ENCODE data around the gene PPARG.
"Not testable (repeated sequence)": the region's sequence is repeated elsewhere in the genome, so short reads cannot be mapped to it uniquely, and the experiment has no call there.

PPARG gene

DNA sequence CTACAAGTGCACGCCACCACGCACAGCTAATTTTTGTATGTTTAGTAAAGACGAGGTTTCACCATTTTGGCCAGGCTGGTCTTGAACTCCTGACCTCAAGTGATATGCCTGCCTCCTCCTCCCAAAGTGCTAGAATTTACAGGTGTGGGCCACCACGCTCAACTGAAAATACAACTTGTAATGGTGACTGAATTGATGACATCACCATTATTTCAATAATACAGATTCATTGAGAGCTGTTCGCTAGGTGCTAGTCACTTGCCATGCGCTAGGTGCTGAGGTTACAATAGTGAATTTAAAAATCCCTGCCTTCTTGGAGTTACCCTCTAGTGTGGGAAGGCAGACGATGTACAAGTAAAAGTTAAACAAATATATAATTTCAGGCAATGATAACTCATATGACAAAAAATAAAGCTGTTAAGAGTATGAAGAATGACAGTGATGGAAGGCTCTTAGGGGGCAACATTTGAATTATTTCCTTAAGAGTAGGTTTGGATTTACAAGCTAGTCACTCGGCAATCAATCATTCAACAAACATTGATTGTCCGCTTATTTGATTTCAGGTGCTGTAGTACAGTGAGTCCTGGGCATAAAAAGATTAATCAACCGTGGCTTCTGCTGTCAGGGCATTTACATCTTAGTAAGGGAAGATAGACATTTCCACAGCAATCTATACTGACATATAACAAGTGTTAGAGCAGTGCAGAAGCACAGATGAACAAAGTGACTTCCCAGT is 9.1 kb upstream of the PPARG start:
- no peak for DNase-seq

DNA sequence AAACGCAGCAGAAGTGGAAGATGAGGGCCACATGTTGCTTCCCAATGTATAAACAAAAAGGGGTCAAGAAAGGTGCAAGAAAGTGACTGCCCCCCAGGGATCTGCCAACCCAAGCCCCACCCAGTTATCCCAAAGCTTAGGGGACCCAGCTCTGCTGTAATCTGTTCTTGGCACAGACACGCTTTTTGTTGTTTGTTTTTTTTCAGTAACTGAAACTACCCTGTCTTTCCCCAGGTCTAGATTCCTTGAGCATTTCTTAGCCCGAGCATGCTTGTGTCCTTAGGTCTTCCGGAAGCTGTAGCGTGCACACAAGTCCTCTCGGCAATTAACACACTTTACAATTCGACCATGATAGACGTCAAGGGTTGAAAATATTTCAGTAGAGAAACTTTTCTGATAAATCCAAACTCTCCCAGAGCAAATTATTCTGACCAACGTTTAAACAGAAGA is 8.5 kb upstream of the PPARG start:
- no peak for DNase-seq

DNA sequence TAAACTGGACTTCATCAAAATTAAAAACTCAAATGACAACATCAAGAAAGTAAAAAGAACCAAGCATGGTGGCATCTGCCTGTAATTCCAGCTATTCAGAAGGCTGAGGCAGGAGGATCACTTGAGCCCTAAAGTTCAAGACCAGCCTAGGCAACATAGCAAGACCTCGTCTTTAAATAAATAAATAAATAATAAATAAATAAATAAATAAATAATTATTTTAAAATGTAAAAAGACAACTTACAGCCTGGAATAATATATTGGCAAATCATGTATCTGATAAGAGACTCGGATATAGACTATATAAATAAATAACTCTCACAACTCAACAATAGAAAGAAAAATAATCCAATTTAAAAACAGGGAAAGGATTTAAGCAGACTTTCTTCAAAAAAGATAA is 4.3 kb upstream of the PPARG start:
- DNase-seq: no peak

DNA sequence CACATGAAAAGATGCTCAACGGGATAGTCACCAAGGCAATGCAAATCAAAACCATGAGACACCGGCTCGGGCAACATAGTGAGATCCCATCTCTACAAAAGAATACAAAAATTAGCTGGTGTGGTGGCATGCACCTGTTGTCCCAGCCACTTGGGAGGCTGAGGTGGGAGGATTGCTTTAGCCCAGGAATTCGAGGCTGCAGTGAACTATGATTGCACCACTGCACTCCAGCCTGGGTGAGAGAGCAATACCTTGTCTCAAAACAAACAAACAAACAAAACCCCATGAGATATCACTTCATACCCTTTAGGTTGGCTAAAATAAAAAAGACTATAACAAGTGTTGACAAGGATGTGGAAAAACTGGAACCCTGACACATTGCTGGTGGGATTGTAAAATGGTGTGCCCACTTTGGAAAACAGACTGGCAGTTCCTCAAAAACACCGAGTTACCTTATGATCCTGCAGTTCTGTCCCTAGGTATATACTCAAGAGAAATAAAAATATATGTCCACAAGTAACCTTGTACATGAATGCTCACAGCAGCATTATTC is 3.8 kb upstream of the PPARG start:
- DNase-seq: no peak

DNA sequence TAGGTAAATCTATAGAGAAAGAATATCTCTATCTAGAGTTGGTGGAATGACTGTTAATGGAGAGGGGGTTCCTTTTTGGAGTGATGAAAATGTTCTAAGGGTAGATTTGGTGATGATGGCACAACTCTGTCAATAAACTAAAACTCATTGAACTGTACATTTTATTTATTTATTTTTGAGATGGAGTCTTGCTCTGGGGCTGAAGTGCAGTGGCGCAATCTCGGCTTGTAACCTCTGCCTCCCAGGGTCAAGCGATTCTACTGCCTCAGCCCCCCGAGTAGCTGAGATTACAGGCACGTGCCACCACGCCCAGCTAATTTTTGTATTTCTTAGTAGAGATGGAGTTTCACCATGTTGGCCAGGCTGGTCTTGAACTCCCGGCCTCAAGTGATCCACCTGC is 3.1 kb upstream of the PPARG start:
- not testable (repeated sequence) for DNase-seq

DNA sequence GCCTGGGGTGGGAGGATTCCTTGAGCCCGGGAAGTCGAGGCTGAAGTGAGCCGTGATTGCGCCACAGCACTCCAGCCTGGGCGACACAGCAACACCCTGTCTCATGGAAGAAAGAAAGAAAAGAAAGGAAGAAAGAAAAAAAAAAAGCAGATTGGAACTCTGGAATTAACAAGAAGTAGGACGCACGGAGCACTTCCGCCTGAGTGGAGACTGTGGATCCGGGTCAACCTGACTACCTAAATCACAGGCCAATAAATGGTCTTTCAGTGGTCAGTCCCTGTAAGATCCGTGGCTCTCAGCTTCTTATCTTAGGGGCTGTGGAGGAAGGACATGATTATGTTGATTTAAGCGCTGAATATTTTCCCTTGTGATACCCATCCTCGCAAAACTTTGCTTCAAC is 2.4 kb upstream of the PPARG start:
- no peak for DNase-seq

DNA sequence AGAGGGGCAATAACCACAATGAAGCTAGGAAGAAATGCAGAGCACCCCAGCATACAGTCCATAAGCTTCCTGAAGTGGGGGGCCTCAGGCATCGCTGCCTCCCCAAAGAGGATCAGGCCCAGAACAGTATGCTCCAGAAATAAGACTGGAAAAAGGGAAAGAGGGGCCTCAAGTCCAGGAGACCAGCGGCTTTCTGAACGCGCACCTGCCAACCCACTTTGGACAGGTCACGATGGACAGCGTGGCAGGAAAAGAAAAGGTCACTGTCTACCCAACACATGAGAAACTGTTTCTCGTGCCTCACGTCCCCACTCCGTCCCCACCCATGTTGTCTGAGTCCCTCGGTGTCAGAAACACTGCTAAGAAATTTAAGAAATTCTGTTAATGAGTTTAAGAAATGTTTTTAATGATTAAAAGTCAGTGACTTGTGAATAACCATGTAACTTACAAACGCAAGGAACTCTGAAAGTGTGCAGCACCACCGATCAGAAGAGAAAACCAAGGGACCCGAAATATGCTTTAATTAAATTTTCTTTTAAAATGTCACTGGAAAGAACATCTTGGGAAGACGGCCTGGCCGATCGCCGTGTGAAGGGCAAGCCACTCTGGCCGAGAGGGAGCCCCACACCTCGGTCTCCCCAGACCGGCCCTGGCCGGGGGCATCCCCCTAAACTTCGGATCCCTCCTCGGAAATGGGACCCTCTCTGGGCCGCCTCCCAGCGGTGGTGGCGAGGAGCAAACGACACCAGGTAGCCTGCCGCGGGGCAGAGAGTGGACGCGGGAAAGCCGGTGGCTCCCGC is 1.7 kb upstream of the PPARG start:
- no peak for DNase-seq

DNA sequence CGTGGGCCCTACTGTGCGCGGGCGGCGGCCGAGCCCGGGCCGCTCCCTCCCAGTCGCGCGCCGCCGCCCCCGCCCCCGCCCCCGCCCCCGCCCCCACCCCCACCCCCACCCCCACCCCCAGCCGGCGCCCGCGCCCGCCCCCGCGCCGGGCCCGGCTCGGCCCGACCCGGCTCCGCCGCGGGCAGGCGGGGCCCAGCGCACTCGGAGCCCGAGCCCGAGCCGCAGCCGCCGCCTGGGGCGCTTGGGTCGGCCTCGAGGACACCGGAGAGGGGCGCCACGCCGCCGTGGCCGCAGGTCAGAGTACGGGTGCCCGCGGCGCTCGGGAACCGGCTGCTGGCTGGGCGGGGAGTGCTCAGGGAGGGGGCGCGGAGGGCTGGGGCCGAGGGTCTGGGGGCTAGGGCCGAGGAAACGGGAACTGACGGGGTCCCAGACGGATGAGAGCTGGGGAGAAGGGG is 1.1 kb upstream of the PPARG start:
- DNase-seq: no peak

DNA sequence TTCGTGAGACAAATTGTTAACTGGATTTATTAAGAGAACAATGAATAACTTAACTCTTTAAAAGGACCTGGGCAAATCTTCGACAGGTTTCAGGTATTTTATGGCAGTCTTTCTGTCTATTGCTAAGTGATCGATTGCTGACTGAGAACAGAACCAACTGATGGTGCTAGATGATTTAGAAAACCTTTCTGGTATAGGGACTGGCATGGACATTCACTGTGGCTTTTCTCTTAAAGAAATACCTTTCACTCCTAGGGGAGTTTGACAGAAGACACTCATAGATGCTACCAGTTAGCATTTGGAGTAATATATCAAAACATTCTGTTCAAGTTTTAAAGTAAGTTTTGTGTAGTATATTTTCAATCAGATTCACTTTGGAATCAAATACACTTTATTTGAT is 654 bp downstream of the PPARG start:
- DNase-seq: no peak

DNA sequence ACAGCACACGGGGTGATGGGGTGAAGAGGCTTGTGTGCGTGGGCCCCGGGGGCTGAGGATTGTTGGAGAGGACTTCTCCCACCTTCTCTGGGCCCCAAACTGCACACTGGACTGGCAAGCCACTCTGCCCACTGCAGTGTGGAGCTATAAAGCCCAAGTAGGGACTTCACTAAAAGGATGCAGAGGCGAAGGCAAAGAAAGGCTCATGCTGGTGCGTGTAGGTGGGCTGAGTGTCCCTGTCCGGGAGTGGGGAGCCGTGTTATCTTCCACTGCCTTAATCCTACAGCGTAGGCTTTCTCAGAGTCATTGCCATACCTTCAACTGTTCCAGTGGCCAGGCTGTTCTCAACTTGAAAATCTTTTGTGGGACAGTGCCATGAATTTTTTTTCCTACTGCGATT is 3.9 kb downstream of the PPARG start:
- no peak for DNase-seq

DNA sequence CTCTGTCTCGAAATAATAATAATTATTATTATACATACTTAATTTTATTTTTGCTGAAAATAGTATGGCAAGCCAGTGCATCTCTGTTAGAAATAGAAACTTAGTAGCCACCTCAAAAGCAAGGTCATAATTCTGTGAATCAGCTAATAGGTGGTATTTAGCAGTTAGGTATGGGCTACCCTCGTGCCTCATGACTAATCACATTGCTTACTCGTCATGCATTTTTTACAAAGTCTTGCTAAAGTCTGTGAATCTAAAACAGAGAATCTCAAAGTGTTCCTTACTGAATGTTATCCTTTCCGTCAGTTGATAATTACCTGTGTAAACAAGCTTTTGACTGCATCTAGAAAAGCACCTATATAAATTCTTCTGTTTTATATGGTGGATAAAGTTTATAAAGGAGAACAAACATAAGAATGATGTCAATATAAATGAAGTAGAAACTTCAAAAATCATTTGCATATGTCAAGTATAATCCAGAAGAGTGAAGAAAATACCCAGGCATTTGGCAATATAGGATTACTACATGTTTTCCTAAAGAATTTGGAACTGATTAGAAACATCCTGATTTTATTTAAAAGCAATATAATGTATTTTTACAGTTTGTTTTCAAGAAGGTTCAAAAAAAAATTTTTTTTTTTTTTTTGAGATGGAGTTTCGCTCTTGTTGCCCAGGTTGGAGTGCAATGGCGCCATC is 6.2 kb downstream of the PPARG start:
- DNase-seq: no peak

DNA sequence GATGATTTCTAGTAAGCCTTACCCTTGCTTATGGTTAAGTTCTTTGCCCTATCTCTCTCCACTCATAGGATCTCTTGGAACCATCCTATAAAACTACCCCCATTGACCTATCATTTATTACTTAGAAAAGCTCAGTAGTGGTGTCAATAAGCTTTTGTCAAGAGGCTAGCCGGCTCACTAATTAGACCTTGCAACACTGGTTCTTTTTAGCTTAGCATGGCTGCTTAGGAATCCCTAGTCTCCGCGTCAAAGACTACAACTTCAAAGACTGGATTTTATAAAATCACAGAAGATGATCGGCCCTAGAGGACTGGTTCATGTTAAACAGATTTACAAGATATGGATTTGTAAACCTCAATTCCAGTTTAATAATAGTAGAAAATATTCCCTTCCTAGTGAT is 7.6 kb downstream of the PPARG start:
- DNase-seq: no peak

DNA sequence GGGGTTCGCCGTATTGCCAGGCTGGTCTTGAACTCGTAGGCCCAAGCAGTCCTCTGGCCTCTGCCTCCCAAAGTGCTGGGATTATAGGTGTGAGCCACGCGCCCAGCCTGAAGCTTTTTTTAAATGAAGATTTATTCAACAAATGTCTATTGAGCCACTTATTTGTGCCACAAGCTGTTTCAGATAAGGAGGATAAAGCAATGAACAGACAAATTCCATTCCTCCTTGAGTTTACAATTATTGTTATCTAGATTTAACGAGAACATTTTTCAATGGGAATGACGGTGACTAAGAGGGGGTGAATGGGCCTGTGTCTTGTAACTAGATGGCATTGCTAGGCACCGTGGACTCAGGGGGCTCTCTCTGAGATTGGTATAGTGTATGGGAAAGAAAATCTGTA is 10.2 kb downstream of the PPARG start:
- no peak for DNase-seq

DNA sequence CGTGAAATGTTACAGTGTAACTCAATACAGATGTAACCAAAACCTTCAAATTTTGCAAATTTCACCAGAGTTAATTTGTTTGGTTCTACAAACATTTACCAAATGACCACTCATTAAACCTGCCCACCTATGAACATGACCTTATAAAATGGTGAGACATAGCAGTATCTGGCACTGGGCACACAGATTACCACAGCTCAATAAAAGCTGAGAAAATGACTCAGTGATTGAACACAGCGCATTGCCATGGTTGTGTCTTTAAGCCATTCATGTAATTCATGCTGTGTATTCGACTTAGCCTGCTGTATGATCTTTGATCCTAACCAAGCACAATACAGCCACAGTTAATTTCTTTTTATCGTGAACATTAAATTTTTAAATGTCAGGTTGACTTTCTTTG is 11.3 kb downstream of the PPARG start:
- no peak for DNase-seq

DNA sequence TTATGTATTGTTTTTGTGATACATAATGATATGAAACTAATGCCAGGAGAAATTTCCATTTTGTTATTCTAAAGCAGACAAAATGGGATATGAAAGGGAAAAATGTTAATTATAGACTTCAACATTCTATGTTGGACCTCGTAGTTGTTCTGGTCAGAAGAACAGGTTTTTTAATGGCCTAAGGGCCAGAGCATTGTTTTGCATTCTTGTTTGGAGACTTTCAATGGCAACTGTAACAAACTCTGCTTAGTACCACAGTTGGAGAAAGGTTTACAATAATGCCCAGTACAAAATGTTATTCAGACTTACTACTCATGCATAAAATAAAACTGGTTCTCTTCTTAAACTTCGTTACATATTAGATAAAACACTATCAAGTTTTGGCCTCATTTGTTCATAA is 12.2 kb downstream of the PPARG start:
- no peak for DNase-seq

DNA sequence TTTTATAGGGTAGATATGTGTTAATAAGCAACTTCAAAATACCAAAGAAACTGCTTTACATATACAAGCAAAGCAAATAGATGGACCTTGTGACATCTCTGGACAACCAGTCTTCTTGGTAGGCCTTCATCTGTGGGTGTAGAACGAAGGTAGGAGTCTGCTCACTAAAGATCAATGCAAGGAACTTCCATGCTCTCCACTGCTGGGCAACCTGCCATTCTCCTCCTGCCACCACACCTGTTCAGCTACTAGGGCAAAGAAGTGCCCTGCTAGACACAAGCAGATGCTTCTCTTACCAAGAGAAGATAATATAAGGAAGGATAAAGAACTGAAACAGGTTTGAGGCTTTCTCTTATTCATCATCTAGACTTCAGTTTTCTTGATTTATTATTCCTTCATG is 12.6 kb downstream of the PPARG start:
- DNase-seq: no peak

DNA sequence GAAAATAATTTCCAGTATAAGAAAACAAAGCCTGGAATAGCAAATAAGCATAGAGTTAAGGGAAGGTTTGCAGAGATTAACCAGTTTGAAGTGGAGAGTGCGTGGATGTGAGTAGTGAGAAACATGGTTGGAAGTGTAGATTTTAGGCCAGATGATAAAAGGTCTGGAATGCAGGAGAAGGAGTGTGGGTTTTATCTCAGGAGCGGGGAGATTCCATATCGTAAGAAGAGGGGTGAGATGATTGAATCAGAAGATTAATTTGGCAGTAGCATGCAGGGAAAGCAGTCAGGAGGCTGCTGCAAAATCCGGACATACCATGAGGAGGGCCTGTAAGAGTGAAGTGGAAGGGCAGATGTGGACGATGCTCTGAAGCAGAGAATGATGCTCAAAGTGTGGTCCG is 13.7 kb downstream of the PPARG start:
- DNase-seq: no peak

DNA sequence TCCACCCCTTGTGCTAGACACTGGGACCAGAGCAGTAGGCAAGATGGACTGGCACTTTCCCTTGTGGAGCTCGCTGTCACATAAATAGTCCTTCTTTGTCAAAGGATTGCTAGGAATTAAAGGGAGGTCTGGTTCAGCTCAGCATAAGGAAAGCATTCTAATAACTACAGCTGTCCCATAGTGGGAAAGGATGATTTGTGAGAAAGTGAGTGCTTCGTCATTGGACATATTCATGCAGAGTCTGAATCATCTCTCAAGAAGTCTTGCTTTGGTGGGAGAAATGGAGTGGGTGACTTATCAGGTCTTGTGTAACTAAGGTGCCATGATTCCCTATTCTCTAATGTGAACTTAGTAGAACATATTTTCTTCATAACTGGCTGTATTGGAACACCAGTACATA is 14.7 kb downstream of the PPARG start:
- no peak for DNase-seq

DNA sequence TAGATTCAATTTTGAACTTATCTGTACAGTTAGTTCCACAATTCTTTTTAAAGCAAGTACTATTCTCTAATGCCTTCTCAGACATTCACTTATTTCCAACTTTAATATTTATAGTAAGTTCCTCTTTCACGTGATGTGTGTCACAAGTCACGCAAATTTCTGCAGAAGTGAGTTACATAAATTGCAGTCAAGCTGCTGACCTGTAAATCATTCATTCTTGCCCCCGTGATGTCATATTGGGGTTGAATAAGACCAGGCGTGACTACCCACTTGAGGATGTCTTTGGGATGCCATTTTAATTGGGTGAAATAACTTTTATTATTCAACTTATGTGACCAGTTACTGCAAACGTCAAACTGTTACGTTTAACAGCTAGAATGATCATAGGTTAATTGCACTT is 15.1 kb downstream of the PPARG start:
- DNase-seq: no peak

DNA sequence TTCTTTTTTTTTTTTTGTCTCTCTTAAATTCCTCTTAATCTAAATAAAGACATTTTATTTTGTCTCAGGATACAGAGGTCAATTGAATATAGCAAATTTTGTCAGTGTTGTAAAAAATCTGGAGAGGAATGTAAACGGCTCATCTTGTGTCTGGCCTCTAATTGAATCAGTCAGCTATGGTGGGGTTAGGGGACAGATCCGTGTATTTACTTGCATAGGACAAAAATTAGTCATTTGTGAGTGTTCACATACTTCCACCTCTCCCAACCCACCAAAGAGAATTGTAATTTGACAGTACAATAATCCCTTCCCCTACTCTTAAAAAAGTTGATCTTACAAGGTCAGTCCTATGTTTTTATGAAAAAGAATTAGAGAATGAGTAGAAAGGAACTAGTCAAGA is 18.3 kb downstream of the PPARG start:
- DNase-seq: no peak

DNA sequence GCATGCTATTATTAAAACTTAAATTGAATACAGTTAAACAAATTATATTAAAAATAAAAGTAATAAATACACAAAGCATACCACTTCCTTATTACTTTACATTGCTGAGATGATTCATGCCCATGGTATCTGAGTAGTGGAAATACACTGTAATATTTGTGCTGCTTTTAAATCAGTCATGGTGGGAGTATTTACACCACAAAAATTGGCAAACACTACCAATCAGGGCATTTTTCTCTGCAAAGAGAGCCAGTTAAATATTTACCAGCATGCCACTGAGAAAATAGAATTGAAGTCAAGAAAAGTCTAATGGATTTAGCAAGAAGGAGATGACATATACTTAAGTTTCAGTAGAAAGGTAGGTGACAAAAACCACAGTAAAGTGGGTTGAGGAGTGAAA is 19.6 kb downstream of the PPARG start:
- no peak for DNase-seq

DNA sequence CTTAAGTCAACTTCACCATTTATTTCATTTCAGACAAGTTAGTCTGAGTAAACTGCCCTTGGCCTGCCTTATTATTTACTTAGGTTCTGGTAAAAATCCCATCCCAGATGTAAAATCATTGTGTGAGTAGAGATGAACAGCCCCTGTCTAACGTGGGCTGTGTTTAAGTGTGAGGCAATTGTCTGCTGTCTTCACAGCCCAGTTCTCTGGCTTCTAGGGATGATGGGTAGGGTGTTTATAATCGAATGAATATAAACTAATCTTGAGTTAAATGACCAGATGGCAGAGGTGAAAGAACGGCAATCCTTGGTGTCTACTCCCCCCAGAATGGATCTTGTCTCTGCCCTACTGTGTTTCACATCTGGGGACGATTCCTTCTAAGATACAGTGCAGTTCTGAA is 20.8 kb downstream of the PPARG start:
- DNase-seq: no peak

DNA sequence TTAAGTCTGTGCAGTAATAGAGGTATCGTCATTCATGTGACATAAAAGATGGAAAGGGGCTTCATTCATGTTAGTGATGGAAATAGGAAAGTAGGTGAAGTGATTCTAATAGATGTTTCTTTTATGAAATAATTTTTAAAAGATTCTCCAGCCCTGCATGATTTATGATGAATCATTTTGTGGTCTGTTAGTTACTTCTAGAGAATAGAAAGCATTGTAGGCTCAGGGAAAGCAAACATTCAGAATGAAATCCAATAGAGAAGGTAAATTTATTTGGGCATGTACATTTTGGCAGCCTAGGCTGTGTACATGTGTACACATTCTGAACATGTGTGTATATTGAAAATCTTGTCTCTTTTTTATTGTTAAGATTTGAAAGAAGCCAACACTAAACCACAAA is 23.1 kb downstream of the PPARG start:
- no peak for DNase-seq

DNA sequence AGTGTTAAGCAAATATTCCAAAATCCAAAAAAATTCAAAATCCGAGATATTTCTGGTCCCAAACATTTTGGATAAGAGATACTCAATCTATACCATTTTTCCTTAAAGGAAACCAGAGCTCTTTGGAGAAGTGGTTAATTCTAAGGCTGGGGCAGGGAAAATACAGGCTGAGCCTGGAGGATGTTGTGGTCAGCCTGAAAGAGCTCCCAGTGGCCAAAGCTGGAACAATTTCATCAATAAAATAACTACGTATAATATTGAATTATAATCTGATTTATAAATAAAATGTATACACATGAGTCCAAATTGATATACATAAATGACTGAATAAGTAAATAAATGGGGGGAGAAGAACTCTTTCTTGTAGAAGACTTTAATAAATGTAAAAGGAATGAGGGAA is 24.6 kb downstream of the PPARG start:
- DNase-seq: no peak

All from activated effector memory CD4-positive, alpha-beta T cell treated with anti-CD3 and anti-CD28 coated beads, Interleukin-2, amount 50 U/mL, for 16 hours (primary cell).